HG02763 (cell line): ENCODE measurements around the gene SPTBN2.

Experiments used
- ATAC-seq: cut with Tn5 transposase; IDR thresholded peaks from one replicate; pipeline ENCODE4 v1.9.1; 2021; ENCODE audit warnings: mild to moderate bottlenecking, moderate library complexity; ENCODE audit not compliant: unreplicated experiment

Gene SPTBN2

DNA sequence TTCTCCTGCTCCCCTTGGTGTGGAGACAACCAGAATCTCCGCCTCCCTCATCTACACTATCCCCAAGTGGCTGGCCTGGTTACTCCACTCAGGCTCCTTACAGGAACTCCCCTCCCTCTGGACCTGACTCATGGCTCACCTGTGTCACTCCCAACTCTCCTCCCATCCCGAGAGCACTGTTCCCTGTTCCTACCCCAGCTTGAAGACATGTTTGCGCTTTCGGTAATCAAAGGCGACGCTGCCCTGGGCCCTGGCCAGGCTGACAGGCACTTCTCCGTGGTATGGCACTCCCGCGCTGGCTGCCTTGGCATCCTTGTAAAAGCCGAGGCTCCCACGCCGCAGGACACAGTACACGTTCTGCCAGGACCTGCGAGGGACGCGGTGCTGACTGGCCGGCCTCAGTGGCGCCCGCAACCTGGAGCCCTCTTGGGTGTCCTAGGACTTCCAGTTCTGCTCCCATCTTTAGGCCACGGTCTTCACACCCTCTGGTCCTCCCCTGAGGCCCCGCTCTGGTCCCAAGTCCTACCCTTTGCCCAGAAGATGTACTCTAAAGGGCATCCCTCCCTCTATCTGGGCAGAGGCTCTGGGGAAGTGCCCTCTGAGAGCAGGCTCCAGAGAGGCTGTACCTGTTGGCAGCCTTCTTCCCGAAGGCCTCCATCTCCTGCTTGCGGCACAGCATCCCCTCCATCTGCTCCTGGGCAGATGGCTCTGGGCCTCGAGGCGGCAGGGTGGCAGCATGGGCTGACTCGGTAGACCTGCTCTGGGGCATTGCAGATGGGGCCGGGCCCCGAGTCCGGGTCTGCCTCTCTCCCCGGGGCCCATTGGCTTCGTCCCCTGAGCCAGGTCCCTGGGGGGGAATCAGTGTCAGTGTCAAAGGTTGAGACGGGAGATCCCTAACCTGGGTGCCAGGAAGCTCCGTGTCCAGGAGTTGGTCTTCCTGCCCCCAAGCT, 41.9 kb downstream of the SPTBN2 start:
- ATAC-seq, result no peak

DNA sequence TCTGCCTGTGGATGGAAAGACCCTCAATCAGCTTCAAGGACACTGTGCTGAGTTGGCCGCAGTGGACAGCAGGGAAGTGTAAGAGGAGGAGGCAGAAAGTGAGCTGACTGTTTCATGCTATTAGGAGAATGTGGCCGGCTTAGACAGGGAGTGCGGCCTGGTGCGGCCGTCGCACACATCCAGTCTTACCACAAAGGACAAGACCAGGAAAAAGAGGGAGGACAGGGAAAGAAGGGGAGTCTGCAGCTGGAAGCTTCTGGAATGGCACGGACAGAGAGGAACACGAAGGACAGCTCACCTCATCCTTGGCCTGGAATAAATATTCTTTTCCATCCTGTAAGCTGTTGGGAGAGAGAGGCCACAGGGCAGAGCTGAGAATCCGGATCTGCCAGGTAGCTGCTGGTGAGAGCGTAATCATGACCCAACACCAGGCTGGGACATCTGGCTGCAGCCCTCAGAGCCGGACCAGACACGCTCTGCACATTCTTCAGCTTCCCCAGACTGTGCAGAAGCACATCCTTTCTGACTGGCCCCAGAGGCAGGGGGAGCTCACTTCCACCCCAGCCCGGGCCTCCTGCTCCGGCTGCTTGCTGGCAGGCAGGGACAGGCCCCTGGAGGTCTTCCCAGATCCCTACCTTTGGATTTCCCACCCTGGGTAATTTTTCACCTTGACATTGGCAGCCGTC, 42.8 kb downstream of the SPTBN2 start:
- ATAC-seq, result no peak

DNA sequence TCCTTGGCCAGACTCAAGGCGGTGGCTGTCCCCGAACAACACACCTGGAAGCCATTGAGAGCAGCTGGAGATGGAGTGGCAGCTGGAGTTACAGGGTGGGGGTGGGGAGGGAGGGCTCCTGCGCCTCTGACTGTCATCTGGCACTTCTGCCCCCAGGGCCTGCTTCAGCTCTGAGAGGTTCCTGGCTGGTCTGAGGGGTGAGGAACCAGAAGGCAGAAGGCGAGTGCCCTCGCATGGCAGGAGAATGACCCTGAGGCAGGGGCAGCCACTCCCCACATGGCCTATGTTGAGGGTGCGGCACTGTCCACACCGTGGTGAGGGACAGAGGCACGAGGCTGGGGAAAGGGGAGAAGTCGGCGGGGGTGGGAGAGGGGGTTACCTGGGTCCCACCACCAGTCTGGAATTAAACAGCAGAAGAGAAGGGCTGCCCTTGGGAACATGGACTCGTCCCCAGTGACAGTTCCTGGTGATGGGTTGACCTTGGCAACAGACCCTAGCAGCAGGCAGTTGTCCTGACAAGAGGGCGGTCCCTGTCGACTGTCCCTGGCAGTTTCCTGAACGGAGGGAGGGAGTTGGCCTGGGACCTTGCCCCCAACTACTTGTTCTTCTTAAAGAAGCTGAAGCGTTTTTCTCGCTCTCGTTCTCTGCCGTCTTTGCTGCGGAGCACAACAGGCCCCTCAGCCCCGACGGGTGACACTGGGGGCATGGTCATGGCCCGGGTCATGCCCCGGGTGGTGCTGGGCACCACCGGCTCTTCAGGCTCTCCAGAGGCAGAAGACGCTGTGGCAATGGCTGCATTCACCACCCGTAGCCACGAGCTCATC, 43.5 kb downstream of the SPTBN2 start:
- no peak for ATAC-seq

DNA sequence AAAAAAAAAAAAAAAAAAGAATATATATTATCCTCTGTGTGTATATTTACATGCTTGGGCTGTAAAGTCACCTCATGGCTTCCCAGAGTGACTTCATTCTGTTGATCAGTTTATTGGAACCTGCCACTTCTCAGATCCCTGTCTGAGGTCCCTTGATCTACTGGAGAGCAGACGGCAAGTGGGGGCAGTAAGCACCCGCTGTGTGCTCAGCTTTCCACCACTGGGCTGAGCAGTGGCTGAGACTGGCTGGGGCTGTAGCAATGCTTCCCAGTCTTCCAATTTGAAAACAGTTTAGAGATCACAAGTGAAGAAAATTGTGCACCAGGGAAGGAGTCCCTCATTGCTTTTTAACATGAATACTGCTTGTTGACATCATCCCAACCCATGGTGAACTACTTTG, 44.4 kb downstream of the SPTBN2 start:
- no peak for ATAC-seq

DNA sequence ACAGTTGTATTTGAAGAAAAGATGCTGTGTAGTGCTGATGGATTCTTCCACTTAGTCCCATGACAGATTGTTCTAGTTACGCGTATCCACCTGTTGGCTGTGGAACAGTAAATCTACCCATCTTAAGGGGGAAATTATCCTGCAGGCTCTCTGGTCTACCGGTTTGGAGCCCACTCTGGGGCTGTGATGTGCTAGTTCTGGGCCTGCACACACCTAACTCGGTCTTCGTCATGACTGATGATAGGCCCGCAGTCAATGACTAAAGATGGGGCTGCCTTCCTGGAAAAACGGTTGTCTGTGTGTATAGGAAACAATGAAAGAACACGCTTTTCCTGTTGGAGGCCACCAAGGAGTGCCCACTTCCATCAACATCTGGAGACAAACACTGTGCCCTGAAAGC, 45.1 kb downstream of the SPTBN2 start:
- ATAC-seq, result no peak

DNA sequence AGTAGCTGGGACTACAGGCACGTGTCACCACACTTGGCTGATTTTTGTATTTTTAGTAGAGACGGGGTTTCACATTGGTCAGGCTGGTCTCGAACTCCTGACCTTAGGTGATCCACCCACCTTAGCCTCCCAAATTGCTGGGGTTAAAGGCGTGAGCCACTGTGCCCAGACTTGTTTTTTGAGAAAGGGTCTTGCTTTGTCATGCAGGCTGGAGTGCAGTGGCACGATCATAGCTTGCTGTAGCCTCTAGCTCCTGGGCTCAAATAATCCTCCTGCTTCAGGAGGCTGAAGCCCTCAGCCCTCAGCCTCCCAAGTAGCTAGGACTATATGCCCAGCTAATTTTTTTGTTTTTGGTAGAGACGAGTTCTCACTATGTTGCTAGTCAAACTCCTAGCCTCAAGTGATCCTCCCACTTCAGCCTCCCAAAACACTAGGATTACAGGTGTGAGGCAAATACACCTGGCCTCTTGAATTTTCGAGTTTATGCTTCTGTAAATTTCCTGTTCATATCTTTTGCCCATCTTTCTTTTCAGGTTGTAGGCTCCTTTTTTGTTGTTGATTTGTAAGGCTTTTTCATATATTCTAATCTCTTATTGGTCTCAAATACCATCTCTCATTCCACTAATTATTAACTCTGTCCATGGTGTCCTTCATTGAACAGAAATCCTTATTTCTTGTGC, 47.9 kb downstream of the SPTBN2 start:
- no peak for ATAC-seq

DNA sequence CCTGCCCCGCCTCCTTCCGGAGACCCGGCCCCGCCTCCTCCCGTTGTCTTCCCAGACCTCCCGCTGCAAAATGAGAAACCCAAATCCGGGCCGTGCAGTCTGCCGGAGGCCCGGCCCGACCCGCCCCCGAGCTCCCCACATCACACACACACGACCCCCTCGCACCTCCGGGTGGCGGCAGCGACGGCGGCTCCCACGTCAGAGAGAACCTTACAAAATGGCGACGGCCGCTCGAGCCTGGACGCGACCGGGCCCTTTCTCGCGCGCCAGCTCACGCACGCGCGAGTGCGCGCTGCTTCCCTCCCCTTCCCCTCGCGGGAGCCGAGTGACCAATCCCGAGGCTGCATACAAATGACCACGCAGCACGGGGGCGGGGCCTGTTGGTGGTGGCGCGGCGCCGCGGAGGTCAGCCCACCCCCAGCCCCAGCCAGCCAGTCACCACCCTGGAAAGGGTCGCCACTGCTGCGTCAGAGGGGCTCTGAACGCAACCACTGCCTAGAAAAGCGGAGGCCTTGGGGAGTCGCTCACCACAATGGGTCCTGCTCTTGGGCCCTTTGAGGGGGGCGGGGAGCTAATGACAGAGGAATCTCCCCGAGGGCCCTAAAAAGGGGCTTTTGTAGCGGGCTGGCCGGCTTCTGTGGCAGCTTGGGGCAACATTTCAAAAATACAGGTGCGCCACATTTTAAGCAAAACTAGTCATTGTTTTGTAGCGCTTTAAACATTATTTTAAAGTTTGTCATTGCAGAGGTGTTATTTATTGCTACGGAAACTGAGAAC, 51.2 kb downstream of the SPTBN2 start, which contains the start of gene RBM4B:
RBM4B (minus strand) TSS at position 289 of the 777 bp plus-strand sequence. CDS start 808 bp downstream, outside the sequence.
- ATAC-seq, result peak; percentile 88

DNA sequence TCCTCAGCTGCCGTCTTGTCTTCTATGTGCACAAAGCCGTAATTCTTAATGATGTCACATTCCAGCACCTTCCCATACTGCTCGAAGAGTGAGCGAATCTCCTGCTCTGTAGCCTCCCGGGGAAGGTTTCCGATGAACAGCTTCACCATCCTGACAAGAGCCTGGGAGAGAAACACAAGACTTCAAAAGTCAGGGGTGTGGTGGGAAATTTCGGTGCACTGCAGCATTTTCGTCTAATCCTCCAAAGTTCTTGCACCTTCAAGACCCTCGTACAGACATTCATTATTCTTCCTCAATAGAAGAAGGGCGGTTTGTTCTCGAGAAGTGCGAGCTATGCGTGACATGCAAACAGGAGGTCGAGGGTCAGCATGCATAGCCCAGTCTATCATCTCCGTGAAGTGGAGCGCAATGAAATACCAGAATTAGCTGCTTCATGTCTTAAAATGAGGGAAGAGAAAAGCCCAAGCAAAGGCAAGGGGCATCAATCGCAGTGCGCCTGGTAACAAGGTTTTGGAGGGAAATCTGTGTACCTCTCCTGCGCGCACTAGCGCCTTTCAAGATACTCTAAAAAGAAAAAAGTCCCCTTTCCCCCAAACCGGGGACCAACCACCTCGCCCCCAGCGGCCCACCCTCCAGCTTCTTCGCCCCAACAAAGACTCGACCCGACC, 52.0 kb downstream of the SPTBN2 start:
- no peak for ATAC-seq

DNA sequence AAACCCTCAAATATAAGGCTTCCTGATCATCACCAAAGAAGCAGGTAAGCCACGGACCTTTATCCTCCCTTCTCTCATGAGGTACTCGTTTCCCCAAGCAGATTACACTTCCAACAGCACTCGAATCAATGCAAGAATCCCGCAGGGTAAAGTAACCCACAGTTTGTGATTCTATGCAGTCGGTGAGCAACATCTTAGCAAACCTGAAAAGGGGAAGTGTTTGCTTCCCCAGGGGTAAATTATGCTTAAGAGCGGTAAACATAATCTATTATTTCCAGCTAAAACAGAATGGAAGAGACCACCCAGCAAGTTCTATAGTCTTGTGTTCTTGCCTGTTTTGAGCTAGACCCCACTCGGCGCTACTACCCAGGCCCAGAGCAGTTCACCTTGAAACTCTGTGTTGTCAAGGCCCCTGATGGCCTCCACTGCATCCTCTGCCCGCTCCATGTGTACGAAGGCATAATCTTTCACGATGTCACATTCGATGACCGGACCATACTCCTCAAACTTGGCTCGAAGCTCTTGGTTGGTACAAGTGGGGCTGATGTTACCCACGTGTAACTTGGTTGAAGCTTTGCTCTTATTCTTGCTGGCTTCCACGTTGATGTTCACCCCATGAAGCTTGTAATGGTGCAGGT, 52.6 kb downstream of the SPTBN2 start:
- ATAC-seq, result no peak

DNA sequence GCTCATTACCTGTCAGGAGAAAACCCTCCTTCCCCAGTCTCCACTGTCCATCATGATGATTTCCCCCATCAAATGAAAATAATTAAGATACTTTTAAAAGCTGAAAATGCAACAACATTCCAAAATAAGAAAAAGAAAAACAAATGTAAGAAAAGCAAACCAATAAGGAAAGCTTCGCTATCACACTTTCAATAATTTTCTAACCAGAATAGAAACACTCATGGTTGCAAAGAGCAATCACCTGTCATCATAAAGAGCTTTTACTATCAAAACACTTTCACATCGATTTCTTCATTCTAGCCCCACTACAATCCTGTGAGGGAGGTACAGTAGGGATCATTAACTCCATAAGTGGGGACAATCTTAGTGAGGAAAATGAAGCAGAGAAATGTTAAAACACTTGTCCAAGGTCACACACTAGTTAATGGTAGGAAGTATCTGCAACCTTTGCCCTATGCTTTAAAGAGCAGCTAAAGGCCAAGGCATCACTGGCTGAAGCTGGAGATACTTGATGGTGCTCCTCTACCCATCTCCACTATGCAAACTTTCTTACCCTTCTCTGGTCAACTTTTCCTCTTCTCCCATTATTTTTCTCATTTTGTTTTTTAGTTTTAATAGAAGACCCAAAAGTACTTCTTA, 53.9 kb downstream of the SPTBN2 start:
- ATAC-seq, result no peak

DNA sequence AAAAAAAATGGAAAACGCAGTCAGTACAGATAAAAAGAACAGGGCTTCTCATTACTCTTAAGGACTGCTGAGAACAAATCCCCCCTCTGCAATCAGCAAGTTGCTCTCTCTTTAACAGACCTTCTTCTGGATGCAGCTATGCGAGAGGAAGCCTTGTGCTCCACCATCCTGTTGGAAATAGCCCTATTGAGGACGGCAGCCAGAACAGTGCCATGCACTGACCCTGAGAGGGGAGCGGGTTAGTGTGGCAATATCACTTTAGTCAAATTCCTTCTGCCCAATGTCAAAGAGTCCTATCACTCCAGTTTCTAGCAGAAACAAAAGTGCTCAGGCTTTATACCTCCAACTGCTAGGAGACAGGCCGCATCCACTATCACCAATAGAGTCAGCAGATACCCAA, 58.2 kb downstream of the SPTBN2 start:
- no peak for ATAC-seq

DNA sequence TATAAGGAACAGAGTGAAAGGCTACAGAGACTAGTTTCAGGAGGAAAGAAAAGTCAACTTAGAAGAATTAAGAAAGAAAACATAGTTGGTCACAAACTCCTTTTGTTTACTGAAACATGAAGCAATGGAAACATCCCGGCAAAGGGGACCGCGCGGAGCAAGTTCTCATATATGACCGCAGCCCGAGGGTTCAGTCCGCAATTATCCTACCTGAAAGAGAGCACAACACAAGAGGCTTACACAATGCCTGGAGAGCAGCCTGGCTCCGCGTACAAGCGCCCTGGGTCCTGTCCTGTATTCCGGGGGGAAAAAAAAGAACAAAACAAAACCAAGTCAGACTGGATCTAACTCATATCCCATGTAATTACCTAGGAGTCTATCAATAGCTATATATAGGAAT, 63.6 kb downstream of the SPTBN2 start:
- no peak for ATAC-seq

DNA sequence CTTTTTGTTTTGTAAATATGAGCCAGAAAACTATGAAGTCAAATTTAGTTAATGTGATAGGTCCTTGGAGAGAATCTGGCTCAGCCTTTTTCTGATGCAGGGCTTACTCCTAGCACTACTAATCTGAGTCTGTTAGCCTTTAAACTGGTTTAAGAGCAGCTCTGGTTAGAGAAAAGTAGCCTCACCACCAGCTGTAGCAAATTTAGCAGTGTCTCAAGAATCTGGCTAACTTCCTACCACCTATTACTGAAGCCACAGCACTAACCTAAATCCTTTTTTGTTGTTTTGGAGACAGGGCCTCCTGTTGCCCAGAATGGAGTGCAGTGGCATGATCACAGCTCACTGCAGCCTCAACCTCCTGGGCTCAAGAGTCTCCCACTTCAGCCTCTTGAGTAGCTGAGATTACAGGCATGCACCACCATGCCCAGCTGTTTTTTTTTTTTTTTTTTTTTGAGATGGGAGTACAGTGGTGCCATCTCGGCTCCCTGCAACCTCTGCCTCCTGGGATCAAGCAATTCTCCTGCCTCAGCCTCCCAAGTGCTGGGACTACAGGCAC, 65.2 kb downstream of the SPTBN2 start:
- ATAC-seq, result no peak

DNA sequence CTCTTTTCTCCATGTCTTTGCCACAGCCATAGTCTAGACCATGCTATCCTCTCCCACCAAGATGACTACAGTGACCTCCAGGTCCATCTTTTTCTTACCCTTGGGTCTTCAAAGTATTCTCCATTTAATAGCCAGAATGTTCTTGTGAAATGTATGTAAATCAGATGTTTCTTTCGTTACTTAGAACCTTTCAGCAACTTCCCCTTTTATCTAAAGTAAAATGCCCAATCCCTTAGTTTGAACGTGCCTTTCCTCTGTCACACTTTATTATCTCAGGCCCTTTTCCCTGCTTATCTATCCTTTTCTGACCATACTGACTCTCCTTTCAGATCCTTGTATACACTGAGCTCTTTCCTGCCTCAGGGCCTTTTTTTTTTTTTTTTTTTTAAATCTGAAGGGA, 69.3 kb downstream of the SPTBN2 start:
- no peak for ATAC-seq

DNA sequence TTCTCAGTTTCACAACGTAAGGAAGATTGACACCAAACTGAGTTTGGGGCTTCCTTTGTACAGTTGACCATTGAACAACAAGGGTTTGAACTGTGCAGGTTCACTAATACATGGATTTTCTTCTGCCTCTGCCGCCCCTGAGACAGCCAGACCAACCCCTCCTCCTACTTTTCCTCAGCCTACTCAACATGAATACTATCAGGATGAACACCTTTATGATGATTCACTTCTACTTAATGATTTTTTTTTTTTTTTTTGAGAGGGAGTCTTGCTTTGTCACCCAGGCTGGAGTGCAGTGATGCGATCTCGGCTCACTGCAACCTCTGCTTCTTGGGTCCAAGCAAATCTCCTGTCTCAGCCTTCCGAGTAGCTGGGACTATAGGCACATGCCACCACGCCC, 75.9 kb downstream of the SPTBN2 start:
- no peak for ATAC-seq

DNA sequence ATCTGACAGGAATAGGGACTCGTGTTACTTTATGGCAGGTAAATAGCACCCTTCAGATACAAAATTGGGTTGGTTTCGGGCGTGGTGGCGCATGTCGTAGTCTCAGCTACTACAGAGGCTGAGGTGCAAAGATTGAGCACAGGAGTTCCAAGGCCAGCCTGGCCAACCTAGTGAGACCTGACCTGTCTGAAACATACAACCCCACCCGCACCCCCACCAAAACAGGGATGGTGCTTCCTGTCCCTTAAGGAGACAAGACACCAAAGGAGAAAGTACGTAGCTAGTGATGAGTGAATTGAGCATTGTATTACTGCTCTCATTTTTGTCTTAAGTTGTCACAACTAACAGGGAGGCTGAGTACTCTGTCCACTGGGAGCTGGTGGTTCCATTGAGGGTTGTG, 76.4 kb downstream of the SPTBN2 start:
- no peak for ATAC-seq

DNA sequence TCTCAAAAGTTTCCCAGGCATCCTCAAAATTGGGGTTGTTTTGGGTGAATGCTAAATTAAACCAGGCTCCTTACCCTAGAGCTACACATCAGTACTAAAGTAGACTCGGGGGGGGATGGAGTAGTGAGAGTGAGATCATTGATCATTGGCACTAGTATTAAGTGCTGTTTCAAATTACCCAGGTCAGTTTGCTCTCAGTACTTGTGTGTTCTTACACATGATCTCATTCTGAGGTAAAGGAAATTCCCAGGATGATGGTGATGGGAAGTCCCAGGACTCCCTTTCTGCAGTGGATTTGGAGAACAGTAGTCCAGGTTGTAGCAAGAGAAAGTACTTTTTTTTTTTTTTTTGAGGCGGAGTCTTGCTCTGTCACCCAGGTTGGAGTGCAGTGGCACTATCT, 78.0 kb downstream of the SPTBN2 start:
- ATAC-seq, result no peak

DNA sequence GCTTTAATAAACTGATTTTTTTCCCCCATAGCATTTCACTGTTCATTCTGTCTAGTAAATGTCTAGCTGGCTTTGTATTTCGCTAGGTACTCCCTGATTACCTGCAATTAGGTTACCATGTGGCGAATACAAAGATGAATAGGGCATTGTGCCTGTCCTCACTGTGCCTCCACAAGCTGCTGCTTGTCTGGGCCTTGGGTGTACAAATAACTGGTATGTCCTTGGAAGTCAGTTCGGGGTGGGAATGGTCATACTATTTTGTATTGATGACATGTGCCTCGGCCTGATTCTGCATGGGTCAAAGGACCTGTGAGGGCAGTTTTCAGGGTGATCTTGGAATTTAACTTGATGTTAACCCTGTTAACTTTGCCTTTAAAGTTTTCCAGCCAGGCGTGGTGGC, 79.1 kb downstream of the SPTBN2 start:
- no peak for ATAC-seq
